ENCODE measurements around the gene FAM236A. TPM values are rescaled to one million over a fixed set of nuclear protein-coding genes. Genes with fewer than 3 reads are reported as not detected.

FAM236A gene
- total RNA-seq, 4 donors from 2014 or later: not detected

Other genes starting within 250 kb of the FAM236A start
- 1 to 10 TPM; 2.9 to 4.3 (median 4.0) TPM for gene PHKA1, start 223.9 kb upstream of the FAM236A start, total RNA-seq
- gene DMRTC1B, start 161.3 kb upstream of the FAM236A start, total RNA-seq: not detected
- gene FAM236B, start 155.5 kb upstream of the FAM236A start, total RNA-seq: not detected
- gene FAM236D, start 130.0 kb upstream of the FAM236A start, total RNA-seq: not detected
- gene FAM236C, start 25.6 kb upstream of the FAM236A start, total RNA-seq: not detected
- not detected for gene DMRTC1, start 5.6 kb downstream of the FAM236A start, total RNA-seq
- not detected for gene PABPC1L2B, start 64.7 kb downstream of the FAM236A start, total RNA-seq
- not detected for gene PABPC1L2A, start 141.3 kb downstream of the FAM236A start, total RNA-seq

Measured in suprapubic skin (tissue), 4 donors.